HL-60 (cell line): Measurements from ENCODE around the gene ADAMTS20.

Source experiments
- DNase-seq, 2 experiments: peaks; one replicate each; pipeline ENCODE4 v3.0.0-alpha.2; 2010 to 2020; ENCODE audit warnings: low read depth in 1 of 2, low spot score in 1 of 2
- H3K27ac ChIP-seq: fragments of 250-450 bp; sonication (Bioruptor Pico); replicated peaks from 2 replicates; pipeline ENCODE4 v1.5.1; 2020; ENCODE audit warnings: mild to moderate bottlenecking, moderate library complexity
- H3K27me3 ChIP-seq: fragments of 250-450 bp; sonication (Bioruptor Pico); 2 replicates; pipeline ENCODE4 v1.5.1; 2021; ENCODE audit warnings: mild to moderate bottlenecking, moderate library complexity; ENCODE audit not compliant: insufficient read depth, poor library complexity, severe bottlenecking
- H3K4me3 ChIP-seq: replicated peaks from 2 replicates; pipeline ENCODE4 v1.5.1; 2011; ENCODE audit warnings: mild to moderate bottlenecking, control low read depth, low read length; ENCODE audit not compliant: insufficient read depth
- GABPA ChIP-seq: IDR thresholded peaks from 2 replicates; pipeline ENCODE4 v1.6.1; 2012; ENCODE audit warnings: low read depth
- POLR2AphosphoS5 ChIP-seq: IDR thresholded peaks from 2 replicates; pipeline ENCODE4 v1.6.1; 2012; ENCODE audit warnings: low read depth
- SPI1 ChIP-seq: IDR thresholded peaks from 2 replicates; pipeline ENCODE4 v1.6.1; 2012; ENCODE audit warnings: low read depth, mild to moderate bottlenecking, borderline replicate concordance
- TF ChIP-seq, protein P1 (sequence below): IDR thresholded peaks from one replicate; pipeline ENCODE4 v1.5.1; 2011; ENCODE audit warnings: low read length, control low read depth, inconsistent platforms; ENCODE audit not compliant: insufficient read depth
- TF ChIP-seq, protein P2 (sequence below): IDR thresholded peaks from 2 replicates; pipeline ENCODE4 v1.6.1; 2012; ENCODE audit warnings: low read depth; ENCODE audit not compliant: insufficient replicate concordance

The ADAMTS20 gene

DNA sequence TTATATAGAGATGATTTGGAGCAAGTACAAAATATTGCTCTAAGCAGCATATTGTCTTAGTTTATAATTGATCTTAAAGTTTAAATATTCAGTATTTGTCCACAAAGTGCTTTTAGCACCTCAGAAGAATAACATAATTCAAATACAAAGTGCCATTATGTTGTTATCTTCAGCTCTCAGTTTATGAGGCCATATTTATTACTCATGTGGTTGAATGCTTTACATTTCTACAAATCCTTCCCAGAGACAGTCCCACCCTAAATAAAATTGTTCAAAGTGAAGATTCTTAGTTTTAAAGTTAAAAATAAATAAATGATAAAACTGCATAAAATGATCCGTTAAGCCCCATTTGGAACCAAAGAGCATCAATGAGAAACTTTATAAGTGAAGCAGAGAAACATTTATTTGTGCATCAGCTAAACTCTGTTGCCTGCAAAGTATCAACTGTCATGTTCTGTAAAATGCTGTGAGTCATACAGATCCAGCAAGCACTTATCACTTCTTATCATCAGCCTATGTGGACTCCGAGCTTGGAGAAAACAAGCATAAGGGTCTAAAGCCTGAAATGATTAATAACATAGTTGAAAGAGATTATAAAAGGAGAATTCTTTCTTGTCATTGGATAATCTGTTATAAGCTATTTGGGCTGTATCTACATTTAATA is 218.9 kb downstream of the ADAMTS20 start:
- TF ChIP-seq, protein P1, sequence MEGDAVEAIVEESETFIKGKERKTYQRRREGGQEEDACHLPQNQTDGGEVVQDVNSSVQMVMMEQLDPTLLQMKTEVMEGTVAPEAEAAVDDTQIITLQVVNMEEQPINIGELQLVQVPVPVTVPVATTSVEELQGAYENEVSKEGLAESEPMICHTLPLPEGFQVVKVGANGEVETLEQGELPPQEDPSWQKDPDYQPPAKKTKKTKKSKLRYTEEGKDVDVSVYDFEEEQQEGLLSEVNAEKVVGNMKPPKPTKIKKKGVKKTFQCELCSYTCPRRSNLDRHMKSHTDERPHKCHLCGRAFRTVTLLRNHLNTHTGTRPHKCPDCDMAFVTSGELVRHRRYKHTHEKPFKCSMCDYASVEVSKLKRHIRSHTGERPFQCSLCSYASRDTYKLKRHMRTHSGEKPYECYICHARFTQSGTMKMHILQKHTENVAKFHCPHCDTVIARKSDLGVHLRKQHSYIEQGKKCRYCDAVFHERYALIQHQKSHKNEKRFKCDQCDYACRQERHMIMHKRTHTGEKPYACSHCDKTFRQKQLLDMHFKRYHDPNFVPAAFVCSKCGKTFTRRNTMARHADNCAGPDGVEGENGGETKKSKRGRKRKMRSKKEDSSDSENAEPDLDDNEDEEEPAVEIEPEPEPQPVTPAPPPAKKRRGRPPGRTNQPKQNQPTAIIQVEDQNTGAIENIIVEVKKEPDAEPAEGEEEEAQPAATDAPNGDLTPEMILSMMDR: no peak
- no peak for TF ChIP-seq GABPA
- TF ChIP-seq SPI1: no peak
- no peak for TF ChIP-seq POLR2AphosphoS5
- TF ChIP-seq, protein P2, sequence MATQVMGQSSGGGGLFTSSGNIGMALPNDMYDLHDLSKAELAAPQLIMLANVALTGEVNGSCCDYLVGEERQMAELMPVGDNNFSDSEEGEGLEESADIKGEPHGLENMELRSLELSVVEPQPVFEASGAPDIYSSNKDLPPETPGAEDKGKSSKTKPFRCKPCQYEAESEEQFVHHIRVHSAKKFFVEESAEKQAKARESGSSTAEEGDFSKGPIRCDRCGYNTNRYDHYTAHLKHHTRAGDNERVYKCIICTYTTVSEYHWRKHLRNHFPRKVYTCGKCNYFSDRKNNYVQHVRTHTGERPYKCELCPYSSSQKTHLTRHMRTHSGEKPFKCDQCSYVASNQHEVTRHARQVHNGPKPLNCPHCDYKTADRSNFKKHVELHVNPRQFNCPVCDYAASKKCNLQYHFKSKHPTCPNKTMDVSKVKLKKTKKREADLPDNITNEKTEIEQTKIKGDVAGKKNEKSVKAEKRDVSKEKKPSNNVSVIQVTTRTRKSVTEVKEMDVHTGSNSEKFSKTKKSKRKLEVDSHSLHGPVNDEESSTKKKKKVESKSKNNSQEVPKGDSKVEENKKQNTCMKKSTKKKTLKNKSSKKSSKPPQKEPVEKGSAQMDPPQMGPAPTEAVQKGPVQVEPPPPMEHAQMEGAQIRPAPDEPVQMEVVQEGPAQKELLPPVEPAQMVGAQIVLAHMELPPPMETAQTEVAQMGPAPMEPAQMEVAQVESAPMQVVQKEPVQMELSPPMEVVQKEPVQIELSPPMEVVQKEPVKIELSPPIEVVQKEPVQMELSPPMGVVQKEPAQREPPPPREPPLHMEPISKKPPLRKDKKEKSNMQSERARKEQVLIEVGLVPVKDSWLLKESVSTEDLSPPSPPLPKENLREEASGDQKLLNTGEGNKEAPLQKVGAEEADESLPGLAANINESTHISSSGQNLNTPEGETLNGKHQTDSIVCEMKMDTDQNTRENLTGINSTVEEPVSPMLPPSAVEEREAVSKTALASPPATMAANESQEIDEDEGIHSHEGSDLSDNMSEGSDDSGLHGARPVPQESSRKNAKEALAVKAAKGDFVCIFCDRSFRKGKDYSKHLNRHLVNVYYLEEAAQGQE: no peak
- DNase-seq: no peak
- H3K4me3 ChIP-seq: no peak overlapping the region
- no peaks in the 10 kb centered on the region for H3K27me3 ChIP-seq
- H3K27ac ChIP-seq: no peak overlapping the region

DNA sequence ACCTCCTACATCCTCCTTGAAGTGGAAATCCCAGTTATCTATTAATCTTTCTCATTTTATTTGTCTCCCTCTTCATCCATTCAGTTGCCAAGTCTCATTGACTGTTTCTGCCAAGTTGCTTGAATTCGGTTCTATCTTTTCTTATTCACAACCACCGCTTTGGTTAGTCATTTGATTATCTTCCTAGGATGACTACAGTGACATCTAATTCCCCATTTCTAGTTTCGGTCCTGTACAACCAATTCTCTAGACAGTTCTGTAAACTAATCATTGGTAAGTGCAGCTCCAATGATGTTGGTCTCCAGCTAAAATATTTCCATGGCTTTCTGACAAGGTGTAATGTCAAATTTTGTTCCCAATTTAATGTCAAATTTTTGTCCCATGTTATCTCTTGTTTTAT is 220.1 kb downstream of the ADAMTS20 start:
- H3K27me3 ChIP-seq: no peaks in the 10 kb centered on the region
- TF ChIP-seq, protein P2: no peak
- TF ChIP-seq GABPA: no peak
- no peak for TF ChIP-seq SPI1
- no peak for TF ChIP-seq POLR2AphosphoS5
- TF ChIP-seq, protein P1: no peak
- no peak for DNase-seq
- no peak overlapping the region for H3K4me3 ChIP-seq
- H3K27ac ChIP-seq: no peak overlapping the region

DNA sequence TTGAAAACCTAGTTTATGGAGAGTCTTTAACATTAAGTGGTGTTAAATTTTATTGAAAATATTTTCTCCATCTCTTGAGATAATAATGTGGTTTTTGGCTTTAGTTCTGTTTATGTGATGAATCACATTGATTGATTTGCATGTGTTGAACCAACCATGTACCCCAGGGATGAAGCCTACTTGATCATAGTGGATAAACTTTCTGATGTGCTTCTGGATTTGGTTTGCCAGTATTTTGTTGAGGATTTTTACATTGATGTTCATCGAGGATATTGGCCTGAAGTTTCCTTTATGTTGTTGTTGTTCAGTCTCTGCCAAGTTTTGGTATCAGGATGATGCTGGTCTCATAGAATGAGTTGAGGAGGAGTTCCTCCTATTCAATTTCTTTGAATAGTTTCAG is 222.6 kb downstream of the ADAMTS20 start:
- no peak for DNase-seq
- TF ChIP-seq SPI1 (no peak), POLR2AphosphoS5 (no peak), GABPA (no peak)
- TF ChIP-seq, protein P2: no peak
- TF ChIP-seq, protein P1: no peak
- Histone ChIP-seq H3K4me3 (no peak overlapping the region), H3K27ac (no peak overlapping the region), H3K27me3 (no peaks in the 10 kb centered on the region)
